COR-L47 (cell line): Measurements from ENCODE around the gene PRCC.
"Not testable (repeated sequence)": the region's sequence is repeated elsewhere in the genome, so short reads cannot be mapped to it uniquely, and the experiment has no call there.

Experiments used
- DNase-seq: peaks from one replicate; lab custom pipeline; 2025; lab: John Stamatoyannopoulos, UW

The PRCC gene

DNA sequence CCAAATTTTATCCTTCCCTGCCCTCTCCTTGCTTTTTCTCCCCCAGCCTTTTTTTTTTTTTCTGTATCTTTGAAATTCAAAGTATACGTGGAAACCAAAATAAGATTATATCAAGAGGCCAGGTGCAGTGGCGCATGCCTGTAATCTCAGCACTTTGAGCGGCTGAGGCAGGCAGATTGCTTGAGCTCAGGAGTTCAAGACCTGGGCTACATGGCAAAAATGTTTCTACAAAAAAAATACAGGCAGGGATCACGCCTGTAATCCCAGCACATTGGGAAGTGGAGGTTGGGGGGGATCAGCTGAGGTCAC lies 6.6 kb upstream of the PRCC start:
- DNase-seq, result no peak

DNA sequence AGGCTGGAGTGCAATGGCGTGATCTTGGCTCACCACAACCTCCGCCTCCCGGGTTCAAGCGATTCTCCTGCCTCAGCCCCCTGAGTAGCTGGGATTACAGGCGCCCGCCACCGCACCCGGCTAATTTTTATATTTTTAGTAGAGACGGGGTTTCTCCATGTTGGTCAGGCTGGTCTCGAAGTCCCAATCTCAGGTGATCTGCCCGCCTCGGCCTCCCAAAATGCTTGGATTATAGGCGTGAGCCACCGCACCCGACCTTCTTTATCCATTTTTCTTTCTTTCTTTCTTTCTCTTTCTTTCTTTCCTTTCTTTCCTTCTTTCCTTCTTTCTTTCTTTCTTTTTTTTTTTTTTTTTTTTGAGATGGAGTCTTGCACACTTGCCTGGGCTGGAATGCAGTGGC lies 2.2 kb upstream of the PRCC start:
- DNase-seq, result not testable (repeated sequence)

DNA sequence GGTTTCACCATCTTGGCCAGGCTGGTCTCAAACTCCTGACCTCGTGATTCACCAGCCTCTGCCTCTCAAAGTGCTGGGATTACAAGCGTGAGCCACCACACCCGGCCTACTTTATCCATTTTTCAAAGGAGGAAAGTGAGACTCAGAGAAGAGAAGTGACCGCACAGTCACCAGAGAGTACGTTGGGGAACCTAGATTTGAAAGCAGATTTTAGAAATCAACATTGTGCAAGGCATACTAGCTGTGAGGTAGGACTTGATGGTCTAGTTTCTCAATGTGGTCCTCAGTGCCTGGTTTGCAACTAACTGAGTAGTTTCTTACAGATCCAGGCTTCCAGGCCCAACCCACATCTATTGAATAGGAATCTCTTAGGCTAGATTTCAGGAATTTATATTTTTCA lies 1.7 kb upstream of the PRCC start:
- DNase-seq, result no peak

DNA sequence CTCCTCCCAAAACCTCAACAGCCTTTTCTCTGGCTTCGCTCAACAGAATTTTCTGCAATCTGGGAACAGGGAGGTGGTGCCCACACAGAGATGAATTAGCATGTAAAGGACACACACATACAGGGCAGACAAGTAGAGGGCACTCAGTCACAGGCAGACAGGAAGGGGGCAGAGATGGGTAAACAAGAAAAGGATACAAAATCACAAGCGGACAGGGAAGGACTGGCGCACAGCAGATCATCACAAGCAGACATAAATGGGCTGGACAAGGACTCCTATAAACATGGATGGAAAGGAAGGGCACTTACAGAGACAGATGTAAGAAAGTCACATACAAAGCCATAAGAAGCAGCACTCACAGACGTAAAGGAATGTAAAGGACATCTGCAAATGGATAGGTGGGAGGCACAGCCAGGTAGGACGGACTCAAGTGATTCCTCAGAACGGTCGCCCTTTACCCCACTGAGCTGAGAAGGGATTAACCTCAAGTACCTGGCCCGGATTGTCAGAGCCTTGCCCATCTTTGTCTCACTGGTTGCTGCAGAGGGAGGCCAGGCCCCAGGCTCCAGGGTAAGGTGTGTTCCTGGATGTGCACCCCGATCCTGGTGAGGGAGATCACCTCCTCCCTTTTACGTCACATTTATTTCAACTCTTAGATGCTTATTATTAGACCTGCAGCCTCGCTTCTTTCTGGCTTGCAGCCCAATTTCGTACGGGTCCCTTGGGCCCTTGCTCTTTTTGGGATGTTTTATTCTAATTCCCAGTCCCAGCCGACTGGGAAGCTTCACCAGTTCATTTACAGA lies 836 bp upstream of the PRCC start:
- DNase-seq, result no peak

DNA sequence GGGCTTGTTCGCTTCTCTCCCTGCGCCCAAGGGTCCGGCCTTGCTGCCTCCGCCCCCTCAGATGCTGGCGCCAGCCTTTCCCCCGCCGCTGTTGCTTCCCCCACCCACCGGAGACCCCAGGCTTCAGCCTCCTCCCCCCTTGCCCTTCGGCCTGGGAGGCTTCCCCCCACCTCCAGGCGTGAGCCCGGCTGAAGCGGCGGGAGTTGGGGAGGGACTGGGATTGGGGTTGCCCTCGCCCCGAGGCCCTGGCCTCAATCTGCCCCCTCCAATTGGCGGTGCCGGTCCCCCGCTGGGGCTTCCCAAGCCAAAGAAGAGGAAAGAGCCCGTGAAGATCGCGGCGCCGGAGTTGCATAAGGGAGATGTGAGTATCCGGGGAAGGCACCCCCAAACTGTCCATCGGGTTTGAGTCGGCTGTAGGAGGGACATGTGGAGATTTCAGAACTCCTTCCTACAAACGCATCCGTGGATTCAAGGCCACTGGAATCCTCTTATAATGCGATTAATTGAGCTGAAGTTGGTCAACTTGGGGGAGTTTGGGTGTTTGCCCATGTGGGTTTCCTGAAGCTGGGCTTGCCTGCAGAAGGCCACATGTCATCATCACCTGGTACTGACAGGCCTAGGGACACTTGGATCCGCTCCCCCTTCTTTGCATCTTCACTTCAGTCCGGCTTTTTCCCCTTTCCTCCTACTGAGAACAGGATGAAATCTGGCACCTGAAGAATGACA lies 707 bp downstream of the PRCC start:
- no peak for DNase-seq

DNA sequence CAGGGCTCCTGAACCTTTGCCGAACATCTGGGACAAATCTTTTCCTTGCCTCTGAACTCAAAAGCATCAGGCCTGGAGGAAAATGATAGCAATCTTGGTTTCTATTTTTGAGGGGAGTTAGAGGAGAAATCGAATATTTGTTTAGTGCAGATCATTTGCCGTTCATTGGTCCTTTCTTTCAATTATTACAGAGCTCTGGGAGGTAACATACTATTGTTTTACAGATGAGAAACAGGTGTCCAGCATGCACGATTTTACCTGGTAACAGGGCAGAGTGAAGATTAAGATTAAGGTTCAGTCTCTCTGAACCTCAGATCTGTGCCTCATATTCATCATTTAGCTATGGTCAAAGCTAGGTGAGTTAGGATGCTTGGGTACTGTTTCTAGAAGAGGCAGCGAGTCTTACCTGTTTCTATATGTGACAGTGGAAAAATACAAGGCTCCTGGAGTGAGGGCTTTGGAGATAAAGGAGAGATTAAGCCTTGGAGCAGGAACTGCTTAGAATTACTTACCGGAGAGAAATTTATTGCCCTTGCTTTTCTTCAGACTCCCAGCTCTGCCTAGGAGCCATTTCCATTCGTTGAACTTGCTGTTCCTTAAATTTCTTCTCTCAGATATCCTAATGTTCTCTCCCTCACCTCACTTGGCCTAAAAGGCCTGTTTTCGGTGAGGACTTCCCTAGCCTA lies 1.4 kb downstream of the PRCC start:
- no peak for DNase-seq

DNA sequence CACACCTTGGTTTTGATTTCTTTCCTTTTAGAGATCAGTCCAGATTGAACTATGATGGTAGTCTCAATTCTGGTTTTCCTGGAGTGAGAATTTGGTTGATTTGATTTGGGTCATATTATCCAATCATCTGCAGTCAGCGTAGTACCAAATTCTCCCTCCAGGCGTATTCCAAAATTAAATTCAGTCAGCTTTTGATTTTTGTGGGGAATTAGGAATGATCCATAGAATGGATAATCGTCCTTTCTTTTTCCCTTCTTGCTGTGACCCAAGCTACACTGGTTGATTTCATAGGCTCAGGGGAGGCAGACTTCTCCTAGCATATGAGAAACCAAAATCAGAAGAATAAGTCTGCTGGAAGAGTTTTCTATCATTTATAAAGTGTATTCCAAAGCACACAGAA lies 4.9 kb downstream of the PRCC start:
- DNase-seq, result no peak

DNA sequence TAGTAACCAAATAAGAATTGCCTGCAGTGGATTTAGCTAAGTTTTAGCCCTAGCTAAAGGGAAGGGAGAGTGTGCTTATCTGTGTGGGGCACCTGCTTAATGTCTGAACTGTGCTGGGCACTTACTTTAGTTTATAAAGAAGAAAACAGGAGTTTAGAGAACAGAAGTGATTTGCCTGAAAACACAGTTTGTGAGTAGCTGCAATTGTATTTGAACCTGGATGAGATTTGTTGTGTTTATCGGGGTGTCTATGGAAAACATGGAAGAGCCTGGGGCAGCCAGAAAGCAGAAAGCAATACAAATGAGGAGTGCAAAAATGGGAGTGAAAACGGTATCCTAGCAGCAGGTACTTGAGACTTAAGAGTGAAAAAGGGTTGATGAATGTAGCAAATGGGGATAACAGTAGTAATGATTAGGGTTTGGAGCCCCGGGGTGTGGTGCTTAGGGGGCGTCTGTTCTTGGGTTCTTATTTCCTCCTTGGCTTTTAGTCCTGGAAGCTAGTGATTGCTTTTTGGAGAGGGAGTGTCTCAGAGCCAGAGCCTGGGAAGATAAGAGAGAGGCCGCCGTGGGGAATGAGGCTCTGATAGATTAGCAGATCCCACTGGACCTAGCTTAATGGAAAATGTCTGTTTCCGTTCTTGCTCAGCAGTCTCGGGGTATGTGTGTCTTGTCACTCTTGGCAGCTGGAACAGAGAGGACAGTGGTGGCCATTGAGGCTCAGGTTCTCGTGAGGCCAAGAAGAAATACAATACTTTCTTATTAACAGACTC lies 5.6 kb downstream of the PRCC start:
- no peak for DNase-seq

DNA sequence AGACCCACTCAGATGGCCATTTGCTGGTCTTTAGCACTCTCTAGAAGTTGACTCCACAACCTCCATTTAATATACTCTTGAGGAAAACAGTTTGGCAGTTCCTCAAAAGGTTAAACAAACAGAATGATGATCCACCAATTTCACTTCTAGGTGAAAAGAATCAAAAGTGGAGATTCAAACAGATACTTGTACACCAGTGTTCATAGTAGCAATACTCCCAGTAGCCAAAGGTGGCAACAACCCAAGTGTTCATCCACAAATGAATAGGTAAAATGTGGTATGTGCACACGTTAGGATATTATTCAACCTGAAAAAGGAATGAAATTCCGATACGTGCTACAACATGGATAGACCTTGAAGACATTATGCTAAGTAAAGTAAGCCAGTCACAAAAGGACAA lies 6.3 kb downstream of the PRCC start:
- no peak for DNase-seq

DNA sequence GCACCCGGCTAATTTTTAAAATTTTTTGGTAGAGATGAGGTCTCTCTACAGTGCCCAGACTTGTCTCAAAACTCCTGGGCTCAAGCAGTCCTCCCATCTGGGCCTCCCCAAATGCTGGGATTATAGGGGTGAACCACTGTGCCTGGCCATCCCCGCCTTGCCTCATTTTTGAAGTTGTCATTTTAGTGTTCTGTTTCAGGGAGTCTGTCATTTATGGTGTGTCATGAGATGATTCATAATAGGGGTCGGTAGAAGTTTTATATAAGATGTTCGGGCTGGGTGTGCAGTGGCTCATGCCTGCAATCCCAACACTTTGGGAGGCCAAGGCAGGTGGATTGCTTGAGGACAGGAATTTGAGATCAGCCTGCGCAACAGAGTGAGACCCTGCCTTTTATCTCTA lies 8.5 kb downstream of the PRCC start:
- DNase-seq, result no peak

DNA sequence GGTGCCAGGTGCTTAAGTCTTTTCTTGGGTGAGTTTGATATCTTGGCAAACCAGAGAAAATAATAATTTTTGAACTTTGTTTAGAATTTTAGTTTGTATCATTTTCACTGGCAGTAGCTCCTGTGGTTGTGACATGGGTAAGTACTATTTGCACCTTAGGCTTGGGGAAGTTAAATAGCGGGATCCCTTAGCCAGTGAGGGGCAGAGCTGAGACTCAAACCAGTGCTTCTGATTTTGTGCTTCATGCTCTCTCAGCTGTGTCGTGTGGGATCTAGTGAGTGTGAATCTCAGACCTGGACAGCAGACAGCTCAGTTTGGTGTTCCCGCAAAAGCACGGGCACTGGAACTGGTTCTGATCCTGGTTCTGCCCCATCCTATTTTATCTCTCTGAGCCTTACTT lies 9.6 kb downstream of the PRCC start:
- no peak for DNase-seq

DNA sequence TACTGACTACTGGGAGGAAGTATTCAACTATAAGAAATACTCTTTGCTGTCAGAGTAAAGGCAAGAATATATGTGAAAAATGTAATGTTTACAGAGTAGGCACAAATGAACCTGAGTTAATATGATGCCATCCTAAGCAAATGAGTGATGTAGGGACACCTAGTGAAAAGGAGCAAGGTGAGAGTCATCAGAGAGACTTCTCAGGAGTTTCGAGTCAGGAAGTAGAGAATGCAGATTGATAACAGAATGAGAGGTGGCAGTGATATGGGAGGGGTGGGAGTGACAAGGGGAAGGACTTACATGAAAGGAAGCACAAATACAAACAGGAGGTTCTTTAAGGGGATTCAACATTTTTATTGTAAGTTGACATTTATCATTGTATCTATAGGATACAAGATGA lies 10.2 kb downstream of the PRCC start:
- DNase-seq, result no peak

DNA sequence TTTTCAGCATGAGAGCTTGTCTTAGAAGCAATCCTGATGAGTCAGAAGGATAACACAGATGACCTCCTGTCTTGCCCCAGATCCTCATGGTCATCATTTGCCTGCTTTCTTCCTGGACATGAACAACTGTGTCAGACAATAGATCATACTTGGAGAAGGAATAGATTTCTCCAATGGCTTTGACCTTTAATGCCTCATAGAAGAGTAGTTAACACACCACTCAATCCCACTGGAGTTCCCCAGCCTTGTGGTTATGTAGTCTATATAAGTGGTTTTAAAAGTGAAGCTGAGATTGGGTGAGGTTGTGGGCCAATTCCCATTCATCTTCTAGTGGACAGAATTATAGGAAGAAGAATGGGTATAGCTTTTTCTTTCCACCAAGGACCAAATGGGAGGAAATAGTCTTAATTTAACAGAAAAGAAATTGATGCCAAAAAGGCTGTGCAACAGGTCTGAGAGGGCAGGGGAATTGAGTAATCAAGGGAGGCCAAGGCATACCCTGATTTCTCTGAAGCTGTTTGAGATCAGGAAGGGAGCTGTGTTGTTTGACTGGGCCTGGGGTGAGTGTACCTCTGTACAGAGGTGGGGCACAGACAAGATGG lies 14.4 kb downstream of the PRCC start:
- no peak for DNase-seq

DNA sequence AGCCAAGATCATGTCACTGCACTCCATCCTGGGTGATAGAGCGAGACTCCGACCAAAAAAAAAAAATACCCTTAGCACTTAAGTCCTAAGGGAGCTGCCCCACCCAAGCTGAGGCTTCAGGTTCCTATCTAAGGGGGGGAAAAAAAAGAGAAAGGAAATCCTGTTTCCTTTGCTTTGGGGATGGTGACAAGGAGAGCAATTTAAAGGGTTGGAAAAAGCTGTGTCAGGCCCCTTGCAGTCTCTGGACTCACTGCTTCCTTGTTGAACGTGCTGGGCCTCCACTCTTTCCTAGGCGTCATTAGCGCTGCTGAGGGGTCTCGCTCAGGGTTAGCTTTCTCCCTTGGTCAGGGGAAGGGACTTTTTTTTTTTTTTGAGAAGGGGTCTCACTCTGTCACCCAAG lies 18.1 kb downstream of the PRCC start:
- DNase-seq, result no peak

DNA sequence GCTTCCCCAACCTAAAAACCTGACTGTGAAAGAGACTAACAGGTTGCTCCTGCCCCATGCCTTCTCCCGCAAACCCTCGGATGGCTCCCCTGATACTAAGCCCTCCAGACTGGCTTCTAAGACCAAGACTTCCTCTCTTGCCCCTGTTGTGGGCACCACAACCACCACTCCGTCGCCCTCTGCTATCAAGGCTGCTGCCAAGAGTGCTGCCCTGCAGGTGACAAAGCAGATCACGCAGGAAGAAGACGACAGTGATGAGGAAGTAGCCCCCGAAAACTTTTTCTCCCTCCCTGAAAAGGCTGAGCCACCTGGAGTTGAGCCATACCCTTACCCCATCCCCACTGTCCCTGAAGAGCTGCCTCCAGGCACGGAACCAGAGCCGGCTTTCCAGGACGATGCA lies 19.3 kb downstream of the PRCC start:
- DNase-seq, result no peak

DNA sequence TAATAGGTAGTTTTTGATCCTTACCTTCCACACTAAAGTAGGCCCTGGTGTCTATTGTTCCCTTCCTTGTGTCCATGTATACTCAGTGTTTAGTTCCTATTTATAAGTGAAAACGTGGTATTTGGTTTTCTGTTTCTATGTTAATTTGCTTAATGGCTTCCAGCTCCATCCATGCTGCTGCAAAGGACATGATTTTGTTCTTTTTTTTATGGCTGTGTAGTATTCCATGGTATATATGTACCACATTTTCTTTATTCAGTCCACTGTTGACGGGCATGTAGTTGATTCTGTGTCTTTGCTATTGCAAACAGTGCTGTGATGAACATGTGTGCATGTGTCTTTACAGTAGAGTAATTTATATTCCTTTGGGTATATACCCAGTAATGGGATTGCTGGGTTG lies 20.8 kb downstream of the PRCC start:
- DNase-seq, result no peak

DNA sequence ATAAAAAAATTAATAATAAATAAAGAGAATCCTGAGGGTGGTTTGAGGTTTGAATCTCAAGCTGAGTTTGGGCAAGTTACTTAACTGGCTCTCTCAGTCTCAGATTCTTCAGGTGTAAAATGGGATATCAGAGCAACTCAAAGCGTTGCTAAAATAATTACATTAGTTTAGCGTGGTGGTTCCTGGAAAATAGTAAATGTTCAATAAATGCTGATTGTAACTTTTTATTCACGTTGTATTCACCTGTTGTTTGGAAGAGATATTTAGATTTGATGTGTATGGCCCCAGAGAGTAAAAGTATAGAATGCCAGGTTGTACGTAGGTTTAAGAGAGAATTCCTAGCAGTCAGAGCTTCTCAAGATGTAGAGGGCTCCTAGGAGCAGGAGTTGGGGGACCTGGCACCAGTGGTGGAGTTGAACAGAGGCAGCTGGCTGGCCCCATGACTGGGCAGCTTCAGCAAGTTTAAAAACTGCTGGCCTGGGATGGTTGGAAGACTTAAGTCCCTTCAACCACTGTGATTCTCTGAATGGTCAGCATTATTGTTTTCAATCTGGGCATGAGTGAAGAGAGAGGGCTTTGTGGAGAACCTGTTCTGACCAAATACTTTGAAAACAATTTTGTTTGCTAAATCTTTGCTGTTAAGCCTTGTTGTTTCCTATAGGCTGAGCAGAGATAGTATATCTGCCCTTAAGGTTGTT lies 22.4 kb downstream of the PRCC start:
- no peak for DNase-seq

DNA sequence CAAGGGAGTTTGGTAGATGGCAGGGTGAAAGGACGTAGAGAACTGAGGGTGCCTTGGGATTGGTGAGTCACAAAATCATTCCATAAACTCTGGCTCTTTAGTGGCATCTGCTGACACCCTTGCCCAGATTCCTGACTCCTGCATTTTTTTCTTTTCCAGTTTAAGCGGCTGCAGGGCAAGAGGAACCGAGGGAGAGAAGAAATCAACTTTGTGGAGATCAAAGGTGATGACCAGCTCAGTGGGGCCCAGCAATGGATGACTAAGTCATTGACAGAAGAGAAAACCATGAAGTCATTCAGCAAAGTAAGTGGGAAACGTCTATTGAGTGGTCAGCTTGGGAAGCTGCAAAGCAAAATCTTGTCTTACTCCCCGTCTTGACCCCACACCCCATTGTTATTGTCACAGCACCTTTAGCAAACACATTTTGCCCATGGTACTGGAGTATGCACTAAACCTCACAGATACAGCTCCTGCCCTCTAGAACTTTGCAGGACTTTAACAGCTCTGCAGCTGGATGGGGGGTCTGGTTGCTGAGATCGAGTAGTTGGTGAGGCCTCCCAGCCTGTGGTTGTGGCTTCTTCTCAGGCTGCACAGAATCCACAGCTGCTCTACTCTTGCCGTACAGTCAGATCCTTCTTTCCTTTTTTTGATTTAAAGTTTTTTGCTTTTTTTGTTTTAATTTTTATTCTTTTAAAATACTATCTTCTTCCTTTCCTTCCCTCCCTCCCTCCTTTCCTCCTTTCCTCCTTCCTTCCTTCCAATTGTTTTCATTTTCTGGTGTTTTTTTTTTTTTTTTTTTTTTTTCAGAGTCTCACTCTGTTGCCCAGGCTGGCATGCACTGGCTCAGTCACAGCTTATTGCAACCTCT lies 27.4 kb downstream of the PRCC start:
- no peak for DNase-seq

DNA sequence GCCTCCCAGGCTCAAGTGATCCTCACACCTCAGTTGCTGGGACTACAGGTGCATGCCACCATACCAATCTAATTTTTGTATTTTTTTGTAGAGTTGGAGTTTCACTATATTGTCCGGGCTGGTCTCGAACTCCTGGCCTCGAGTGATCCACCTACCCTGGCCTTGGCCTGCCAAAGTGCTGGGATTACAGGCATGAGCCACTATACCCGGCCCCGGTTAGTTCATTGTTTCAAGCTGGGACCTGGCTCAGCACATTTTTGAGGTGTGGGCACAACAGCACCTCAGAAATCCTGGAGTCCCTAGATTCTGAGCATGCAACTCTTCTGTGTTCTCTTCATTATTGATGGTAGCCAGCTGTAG lies 28.0 kb downstream of the PRCC start:
- no peak for DNase-seq

DNA sequence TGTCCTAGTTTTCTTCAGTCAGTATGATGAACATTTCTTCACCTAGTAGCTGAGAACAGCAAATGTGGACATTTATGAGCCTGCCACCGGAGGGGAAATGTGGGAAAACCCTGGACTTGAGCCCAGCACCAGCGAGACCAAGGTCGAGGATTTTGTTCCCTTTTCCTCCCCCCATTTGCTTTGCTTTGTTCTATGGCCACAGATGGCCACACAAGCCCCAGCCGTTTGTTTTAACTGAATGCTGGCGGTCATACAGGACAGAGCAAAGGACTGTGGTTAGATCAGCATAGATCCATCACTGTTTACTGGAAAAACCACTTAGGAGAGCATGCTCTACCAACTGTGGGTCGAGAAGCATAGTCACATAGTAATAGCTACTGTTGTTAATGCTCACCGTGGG lies 28.5 kb downstream of the PRCC start:
- no peak for DNase-seq
